NCI-H1417 treated with DMSO at 0.1 percent for 48 hours (cell line): ENCODE data around the gene PRR30.

ENCODE experiments used
- DNase-seq: peaks from one replicate; lab custom pipeline; 2025; lab: John Stamatoyannopoulos, UW

PRR30 gene

GRCh38 chr2:27097341-27097740, 41.9 kb downstream of the PRR30 start:
- DNase-seq = no peak

GRCh38 chr2:27096748-27097297, 42.4 kb downstream of the PRR30 start:
- DNase-seq = no peak

- DNase-seq = no peak
Observed at GRCh38 chr2:27095745-27096651, 43.2 kb downstream of the PRR30 start.

- no peak for DNase-seq
Observed at GRCh38 chr2:27095427-27095744, 43.8 kb downstream of the PRR30 start.

- no peak for DNase-seq
Observed at GRCh38 chr2:27094353-27094984, 44.7 kb downstream of the PRR30 start.

- DNase-seq = no peak
Observed at GRCh38 chr2:27093430-27094352, 45.5 kb downstream of the PRR30 start.

- no peak for DNase-seq
Observed at GRCh38 chr2:27092696-27093429, 46.3 kb downstream of the PRR30 start.

GRCh38 chr2:27091746-27092695, 47.2 kb downstream of the PRR30 start:
- no peak for DNase-seq

GRCh38 chr2:27089111-27089954, 49.9 kb downstream of the PRR30 start:
- no peak for DNase-seq

- DNase-seq = no peak
Observed at GRCh38 chr2:27088634-27089033, 50.6 kb downstream of the PRR30 start.

- no peak for DNase-seq
Observed at GRCh38 chr2:27087823-27088410, 51.3 kb downstream of the PRR30 start.
